HCT116 (cell line): ENCODE measurements around the gene C1orf35. TPM values are rescaled to one million over a fixed set of nuclear protein-coding genes. Genes with fewer than 3 reads are reported as not detected.
A peak's percentile ranks its signal among the peaks of the same experiment; 100 is the strongest.

ENCODE experiments used
- ATAC-seq: fragments of 200-7000 bp; cut with Tn5 transposase; 2 replicates; pipeline ENCODE4 v1.9.1; 2020; ENCODE audit warnings: mild to moderate bottlenecking, moderate library complexity
- BruUV-seq: library from RNA; stranded (reverse); fragments of 400-500 nt; replicated peaks from 2 replicates; lab custom pipeline; 2021; lab: Mats Ljungman, UMichigan
- CTCF ChIA-PET: fragments of 300-600 bp; sonication (Branson Sonifier 250); formaldehyde crosslinking; loops from one replicate; lab custom pipeline; 2021; ENCODE audit warnings: antibody characterized with exemption; lab: Charles Lee
- POLR2A ChIA-PET: fragments of 300-600, 350-600 bp; sonication (Branson Sonifier 250); formaldehyde crosslinking; loops from one replicate; lab custom pipeline; 2021; ENCODE audit warnings: antibody characterized with exemption; lab: Charles Lee
- RAD21 ChIA-PET, 2 experiments: fragments of 300-600 bp; sonication (Branson Sonifier 250); formaldehyde crosslinking; loops; one replicate each; lab custom pipeline; 2023; ENCODE audit warnings: low total read pairs in 2 of 2; ENCODE audit not compliant: uncharacterized antibody in 2 of 2, unreplicated experiment in 2 of 2, low non-redundant PET in 1 of 2; lab: Charles Lee
- DNase-seq: peaks from one replicate; pipeline ENCODE4 v3.0.0-alpha.2; 2010; ENCODE audit warnings: low read depth, low spot score
- H2AFZ ChIP-seq: fragments of 200-600 bp; shearing (Covaris generic), sonication (generic); 2 replicates; pipeline ENCODE4 v1.6.1; 2017; ENCODE audit warnings: low read depth, mixed run types, mixed read lengths, antibody characterized with exemption, low read length; ENCODE audit not compliant: poor library complexity, severe bottlenecking
- H3K27ac ChIP-seq: 2 replicates; pipeline ENCODE4 v1.5.1; 2012; ENCODE audit warnings: low read depth, low read length
- H3K27me3 ChIP-seq: fragments of 200-600 bp; sonication (generic); 2 replicates; pipeline ENCODE4 v1.6.1; 2016; ENCODE audit warnings: mixed run types, low read length, mixed read lengths; ENCODE audit not compliant: insufficient read depth
- H3K36me3 ChIP-seq, 2 experiments: fragments of 200-500 bp in 1 of 2; fragments of 200-600 bp in 1 of 2; sonication (Bioruptor generic) in 1 of 2; sonication (generic) in 1 of 2; 2 replicates each; pipeline versions ENCODE4 v1.5.1 to v1.6.1; 2014 to 2016; ENCODE audit warnings: low read length in 2 of 2, inconsistent platforms in 1 of 2, mixed read lengths in 1 of 2, mixed run types in 1 of 2; ENCODE audit not compliant: insufficient read depth in 2 of 2, control insufficient read depth in 1 of 2
- H3K4me1 ChIP-seq, 2 experiments: fragments of 200-600 bp in 1 of 2; sonication (generic) in 1 of 2; 2 replicates each; pipeline versions ENCODE4 v1.5.1 to v1.6.1; 2012 to 2017; ENCODE audit warnings: low read length in 2 of 2, inconsistent platforms in 1 of 2, mild to moderate bottlenecking in 1 of 2, mixed read lengths in 1 of 2, mixed run types in 1 of 2, moderate library complexity in 1 of 2; ENCODE audit not compliant: insufficient read depth in 2 of 2, control insufficient read depth in 1 of 2
- H3K4me2 ChIP-seq: fragments of 200-600 bp; sonication (generic); 2 replicates; pipeline ENCODE4 v1.6.1; 2017; ENCODE audit warnings: mixed run types, low read length, mixed read lengths
- H3K4me3 ChIP-seq, 2 experiments: fragments of 200-600 bp in 1 of 2; sonication (generic) in 1 of 2; replicated peaks in 1 of 2; 2 replicates each; pipeline ENCODE4 v1.5.1; 2011 to 2016; ENCODE audit warnings: low read length in 2 of 2, control low read depth in 1 of 2, low read depth in 1 of 2, mild to moderate bottlenecking in 1 of 2, mixed read lengths in 1 of 2, mixed run types in 1 of 2
- H3K79me2 ChIP-seq: fragments of 200-600 bp; sonication (generic); 2 replicates; pipeline ENCODE4 v1.6.1; 2017; ENCODE audit warnings: mild to moderate bottlenecking, mixed run types, low read length, moderate library complexity, mixed read lengths; ENCODE audit not compliant: insufficient read depth
- H3K9ac ChIP-seq: fragments of 200-600 bp; sonication (generic); 2 replicates; pipeline ENCODE4 v1.6.1; 2016; ENCODE audit warnings: low read length, mixed read lengths
- H3K9me2 ChIP-seq: fragments of 200-600 bp; sonication (generic), shearing (Covaris generic); 2 replicates; pipeline ENCODE4 v1.6.1; 2017; ENCODE audit warnings: mixed run types, mild to moderate bottlenecking, moderate library complexity; ENCODE audit not compliant: insufficient read depth
- H3K9me3 ChIP-seq, 2 experiments: fragments of 200-500 bp in 1 of 2; fragments of 200-600 bp in 1 of 2; sonication (Bioruptor generic) in 1 of 2; sonication (generic) in 1 of 2; 2 replicates each; pipeline ENCODE4 v1.6.1; 2014 to 2017; ENCODE audit warnings: low read length in 2 of 2, mixed read lengths in 2 of 2, inconsistent platforms in 1 of 2, low read depth in 1 of 2, mild to moderate bottlenecking in 1 of 2, mixed run types in 1 of 2, moderate library complexity in 1 of 2; ENCODE audit not compliant: control insufficient read depth in 1 of 2, insufficient read depth in 1 of 2
- H4K20me1 ChIP-seq: fragments of 200-600 bp; sonication (generic), shearing (Covaris generic); 2 replicates; pipeline ENCODE4 v1.6.1; 2017; ENCODE audit warnings: mixed run types, mild to moderate bottlenecking, moderate library complexity; ENCODE audit not compliant: insufficient read depth
- ATF3 ChIP-seq: IDR thresholded peaks from 2 replicates; pipeline ENCODE4 v1.6.1; 2012
- CBX3 ChIP-seq: IDR thresholded peaks from 2 replicates; pipeline ENCODE4 v1.6.1; 2012; ENCODE audit warnings: low read depth
- CEBPB ChIP-seq: IDR thresholded peaks from 2 replicates; pipeline ENCODE4 v1.6.1; 2012; ENCODE audit warnings: low read depth
- CTCF ChIP-seq, 3 experiments: fragments of 200-600 bp in 1 of 3; sonication (generic) in 1 of 3; IDR thresholded peaks in 2 of 3; conservative IDR thresholded peaks in 1 of 3; 2 replicates each; pipeline ENCODE4 v1.5.1; 2012 to 2017; ENCODE audit warnings: low read depth in 2 of 3, low read length in 2 of 3, antibody characterized with exemption in 1 of 3, borderline replicate concordance in 1 of 3, control low read depth in 1 of 3, mild to moderate bottlenecking in 1 of 3, mixed read lengths in 1 of 3, mixed run types in 1 of 3, moderate library complexity in 1 of 3; ENCODE audit not compliant: insufficient read depth in 1 of 3
- EGR1 ChIP-seq: IDR thresholded peaks from 2 replicates; pipeline ENCODE4 v1.6.1; 2012; ENCODE audit warnings: low read depth
- ELF1 ChIP-seq: IDR thresholded peaks from 2 replicates; pipeline ENCODE4 v1.6.1; 2012; ENCODE audit warnings: low read depth, borderline replicate concordance
- EZH2 ChIP-seq: fragments of 200-600 bp; sonication (generic); IDR thresholded peaks from 2 replicates; pipeline ENCODE4 v1.6.1; 2017; ENCODE audit warnings: antibody characterized with exemption, mixed run types
- JUND ChIP-seq: IDR thresholded peaks from 2 replicates; pipeline ENCODE4 v1.6.1; 2012
- MAX ChIP-seq: IDR thresholded peaks from 2 replicates; pipeline ENCODE4 v1.6.1; 2012
- POLR2A ChIP-seq: IDR thresholded peaks from 2 replicates; pipeline ENCODE4 v1.7.0; 2011; ENCODE audit warnings: borderline replicate concordance; ENCODE audit not compliant: insufficient read depth, insufficient read length; ENCODE audit errors: extremely low read depth
- POLR2AphosphoS5 ChIP-seq: IDR thresholded peaks from 2 replicates; pipeline ENCODE4 v1.6.1; 2011; ENCODE audit warnings: mild to moderate bottlenecking, low read depth, low read length, moderate library complexity
- SIN3A ChIP-seq: IDR thresholded peaks from 2 replicates; pipeline ENCODE4 v1.6.1; 2012; ENCODE audit warnings: low read depth
- SP1 ChIP-seq: IDR thresholded peaks from 2 replicates; pipeline ENCODE4 v1.6.1; 2012; ENCODE audit warnings: low read depth
- SRF ChIP-seq: IDR thresholded peaks from 2 replicates; pipeline ENCODE4 v1.6.1; 2012; ENCODE audit warnings: low read depth
- TCF7L2 ChIP-seq: IDR thresholded peaks from 2 replicates; pipeline ENCODE4 v1.7.0; 2011; ENCODE audit warnings: borderline replicate concordance, inconsistent platforms; ENCODE audit not compliant: insufficient read depth, insufficient read length; ENCODE audit errors: extremely low read depth
- YY1 ChIP-seq: IDR thresholded peaks from 2 replicates; pipeline ENCODE4 v1.6.1; 2011; ENCODE audit warnings: low read length, low read depth, moderate library complexity, mild to moderate bottlenecking; ENCODE audit not compliant: insufficient replicate concordance; ENCODE audit errors: extremely low read depth
- ZBTB33 ChIP-seq: IDR thresholded peaks from 2 replicates; pipeline ENCODE4 v1.6.1; 2011; ENCODE audit warnings: mild to moderate bottlenecking, low read length, moderate library complexity; ENCODE audit not compliant: insufficient replicate concordance; ENCODE audit errors: extremely low read depth
- ZNF274 ChIP-seq: fragments of 200-500 bp; sonication (Bioruptor generic); IDR thresholded peaks from 2 replicates; pipeline ENCODE4 v1.6.1; 2014; ENCODE audit warnings: mild to moderate bottlenecking, low read depth, low read length, inconsistent platforms
- intact Hi-C: fragments of 100-400 bp; cut with micrococcal nuclease; formaldehyde crosslinking; loops from 2 replicates; pipeline ENCODE4 v1.10.0; 2022
- total RNA-seq: library from RNA; stranded (reverse); gene quantifications from one replicate; pipeline ENCODE4 v1.2.1, GENCODE V29; 2021; ENCODE audit not compliant: unreplicated experiment

Gene C1orf35
- total RNA-seq, 1 experiment from 2014 or later: 26.1 TPM

GRCh38 chr1:228081578-228082213, 21.4 kb downstream of the C1orf35 start:
- Histone ChIP-seq H2AFZ (no peak overlapping the region), H3K36me3 (peaks cover 0 to 19% of the 10 kb centered on the region in 2 experiments; a peak in 1 of 4 replicates), H3K9ac (peak overlapping the region; percentile 100), H3K79me2 (peaks cover 74% of the 10 kb centered on the region)
- TSS peak; percentile 37 for BruUV-seq
- TF ChIP-seq CEBPB (no peak), MAX (no peak), CTCF (IDR thresholded peaks at IDR 0.05 in 2 of 3, conservative IDR thresholded peaks at IDR 0.05 in 1 of 3; ENCODE audit: borderline replicate concordance in 1 of 3, insufficient read depth in 1 of 3, low read depth in 2 of 3, low read length in 2 of 3) (no peak), ELF1 (no peak), SP1 (no peak), POLR2AphosphoS5 (no peak; the same call in 1 of the 2 replicates), JUND (no peak), EGR1 (no peak), TCF7L2 (no peak), SIN3A (no peak), SRF (no peak), EZH2 (no peak), CBX3 (no peak), ATF3 (no peak), YY1 (no peak), ZBTB33 (no peak), POLR2A (no peak), ZNF274 (no peak)
- TF ChIP-seq, all 23 proteins: peak for 0
- RAD21 ChIA-PET: interaction anchor here (1.0 to 2.1 kb wide), 2 partner anchors 82 kb away, joined by 3 to 4 read pairs; no protein-coding TSS in a partner anchor
- H3K4me2 ChIP-seq: peak overlapping the region; percentile 96
- peaks cover 8 to 37% of the 10 kb centered on the region in 2 experiments; a peak in 3 of 4 replicates for H3K4me1 ChIP-seq
- H3K4me3 ChIP-seq: peak overlapping the region; percentile 94 to 99
- peak; percentile 35 for ATAC-seq
- H3K9me2 ChIP-seq: no peaks in the 10 kb centered on the region
- CTCF ChIA-PET: interaction anchor here (0.7 to 1.5 kb wide), 3 partner anchors 9 to 82 kb away, joined by 3 to 4 read pairs (median 4); no protein-coding TSS in a partner anchor
- no peak for DNase-seq
- no peaks in the 10 kb centered on the region for H3K27me3 ChIP-seq
- POLR2A ChIA-PET: interaction anchor here (0.7 to 1.2 kb wide), 6 partner anchors 9 to 82 kb away, joined by 3 to 4 read pairs (median 3); no protein-coding TSS in a partner anchor
- H3K27ac ChIP-seq: peak overlapping the region; percentile 92
- no peaks in the 10 kb centered on the region for H3K9me3 ChIP-seq
- intact Hi-C loops: no loop called here
- H4K20me1 ChIP-seq: peaks cover 20% of the 10 kb centered on the region
